NCI-H524 (cell line): ENCODE data around the gene BAIAP2L2.

Experiments used
- DNase-seq, 2 experiments: peaks; one replicate each; lab custom pipeline; 2025; lab: John Stamatoyannopoulos, UW

BAIAP2L2 gene

GRCh38 chr22:38107692-38108515 lies 2.6 kb downstream of the BAIAP2L2 start:
- peak in 1 of 2 experiments; percentile 15 for DNase-seq

- no peak for DNase-seq
Observed at GRCh38 chr22:38106814-38107578, 3.5 kb downstream of the BAIAP2L2 start.

- no peak for DNase-seq
Observed at GRCh38 chr22:38104084-38104483, 6.4 kb downstream of the BAIAP2L2 start.

- DNase-seq = no peak
Observed at GRCh38 chr22:38103641-38104040, 6.8 kb downstream of the BAIAP2L2 start.

GRCh38 chr22:38098410-38099249 lies 11.9 kb downstream of the BAIAP2L2 start:
- DNase-seq = no peak

- DNase-seq = no peak
Observed at GRCh38 chr22:38097557-38098409, 12.7 kb downstream of the BAIAP2L2 start.

- DNase-seq = no peak
Observed at GRCh38 chr22:38097058-38097457, 13.4 kb downstream of the BAIAP2L2 start.

GRCh38 chr22:38089474-38089851 lies 21.0 kb downstream of the BAIAP2L2 start:
- no peak for DNase-seq

- DNase-seq = no peak
Observed at GRCh38 chr22:38088629-38089473, 21.6 kb downstream of the BAIAP2L2 start.

GRCh38 chr22:38087855-38088254 lies 22.6 kb downstream of the BAIAP2L2 start:
- DNase-seq = no peak

- DNase-seq = no peak
Observed at GRCh38 chr22:38086942-38087341, 23.5 kb downstream of the BAIAP2L2 start.

- no peak for DNase-seq
Observed at GRCh38 chr22:38086001-38086845, 24.3 kb downstream of the BAIAP2L2 start.

GRCh38 chr22:38085501-38085900 lies 25.0 kb downstream of the BAIAP2L2 start:
- no peak for DNase-seq

GRCh38 chr22:38085056-38085455 lies 25.4 kb downstream of the BAIAP2L2 start:
- no peak for DNase-seq

GRCh38 chr22:38083931-38084631 lies 26.4 kb downstream of the BAIAP2L2 start, which contains the start of gene SLC16A8:
Gene SLC16A8 (minus strand): TSS chr22:38084184. CDS start chr22:38082873, 1,311 bp downstream.
- no peak for DNase-seq

- DNase-seq = no peak
Observed at GRCh38 chr22:38082986-38083710, 27.3 kb downstream of the BAIAP2L2 start.

GRCh38 chr22:38081941-38082828 lies 28.3 kb downstream of the BAIAP2L2 start:
- DNase-seq = no peak
